Upper lobe of left lung (tissue), 6 donors: ENCODE results near the gene CARD19. TPM values are rescaled to one million over a fixed set of nuclear protein-coding genes. Genes with fewer than 3 reads are reported as not detected.
"Not testable (repeated sequence)": the region's sequence is repeated elsewhere in the genome, so short reads cannot be mapped to it uniquely, and the experiment has no call there.

Experiments used
- ATAC-seq, 2 donors: fragments of 200-7000 bp; cut with Tn5 transposase; one replicate each; pipeline ENCODE4 v1.9.1; 2022; ENCODE audit warnings: mild to moderate bottlenecking in 2 of 2, moderate library complexity in 2 of 2; ENCODE audit not compliant: low FRiP score in 2 of 2
- DNase-seq, 2 donors: peaks; one replicate each; pipeline ENCODE4 v3.0.0-alpha.2; 2019 to 2020
- H3K27ac ChIP-seq, 4 donors: fragments of 200-600 bp; sonication (generic); one replicate each; pipeline ENCODE4 v1.5.1; 2016 to 2019
- H3K27me3 ChIP-seq, 4 donors: fragments of 200-600 bp; sonication (generic); one replicate each; pipeline ENCODE4 v1.5.1; 2017 to 2019
- H3K36me3 ChIP-seq, 4 donors: fragments of 200-600 bp; sonication (generic); one replicate each; pipeline ENCODE4 v1.5.1; 2016 to 2019
- H3K4me1 ChIP-seq, 4 donors: fragments of 200-600 bp; sonication (generic); one replicate each; pipeline ENCODE4 v1.5.1; 2018 to 2019
- H3K4me3 ChIP-seq, 4 donors: fragments of 200-600 bp; sonication (generic); one replicate each; pipeline ENCODE4 v1.5.1; 2017 to 2019; ENCODE audit warnings: mild to moderate bottlenecking in 2 of 4, moderate library complexity in 1 of 4
- H3K9me3 ChIP-seq, 4 donors: fragments of 200-600 bp; sonication (generic); one replicate each; pipeline ENCODE4 v1.5.1; 2018 to 2019
- CTCF ChIP-seq, 6 experiments: fragments of 450-650 bp in 4 of 6; fragments of 200-600 bp in 2 of 6; sonication (generic) in 2 of 6; IDR thresholded peaks; one replicate each; pipeline ENCODE4 v1.5.1; 2016 to 2019; ENCODE audit warnings: antibody characterized with exemption in 6 of 6
- EP300 ChIP-seq, 4 donors: sonication (generic); formaldehyde crosslinking; IDR thresholded peaks; one replicate each; pipeline ENCODE4 v1.5.1; 2017; ENCODE audit warnings: antibody characterized with exemption in 4 of 4, control low read depth in 2 of 4
- POLR2A ChIP-seq, 4 donors: fragments of 450-650 bp; IDR thresholded peaks; one replicate each; pipeline ENCODE4 v1.5.1; 2016 to 2017; ENCODE audit warnings: antibody characterized with exemption in 4 of 4, mild to moderate bottlenecking in 2 of 4
- POLR2AphosphoS5 ChIP-seq, 2 donors: sonication (generic); formaldehyde crosslinking; IDR thresholded peaks; one replicate each; pipeline ENCODE4 v1.5.1; 2017; ENCODE audit warnings: antibody characterized with exemption in 2 of 2
- WGBS, 2 donors: methylation state at CpG; one replicate each; pipeline ENCODE4 v1.1.5; 2017 to 2018; 5-methylcytosine and 5-hydroxymethylcytosine counted together
- total RNA-seq, 6 donors: library from RNA; depleted of rRNA in 4 of 6; stranded (reverse); fragments of >200 nt in 4 of 6; gene quantifications; one replicate each; pipeline versions ENCODE4 v1.1.0 to v1.2.1, GENCODE V29; 2016 to 2021
- donor health status: DM: no; HTN: no; CAD: no; lungs with moderate emphysema.
- donor health status: DM: no; HTN: yes; CAD: no; lungs with severe emphysema.

The CARD19 gene
- total RNA-seq, 6 donors from 2014 or later: 34.7 to 92.3 (median 41.7) TPM

DNA sequence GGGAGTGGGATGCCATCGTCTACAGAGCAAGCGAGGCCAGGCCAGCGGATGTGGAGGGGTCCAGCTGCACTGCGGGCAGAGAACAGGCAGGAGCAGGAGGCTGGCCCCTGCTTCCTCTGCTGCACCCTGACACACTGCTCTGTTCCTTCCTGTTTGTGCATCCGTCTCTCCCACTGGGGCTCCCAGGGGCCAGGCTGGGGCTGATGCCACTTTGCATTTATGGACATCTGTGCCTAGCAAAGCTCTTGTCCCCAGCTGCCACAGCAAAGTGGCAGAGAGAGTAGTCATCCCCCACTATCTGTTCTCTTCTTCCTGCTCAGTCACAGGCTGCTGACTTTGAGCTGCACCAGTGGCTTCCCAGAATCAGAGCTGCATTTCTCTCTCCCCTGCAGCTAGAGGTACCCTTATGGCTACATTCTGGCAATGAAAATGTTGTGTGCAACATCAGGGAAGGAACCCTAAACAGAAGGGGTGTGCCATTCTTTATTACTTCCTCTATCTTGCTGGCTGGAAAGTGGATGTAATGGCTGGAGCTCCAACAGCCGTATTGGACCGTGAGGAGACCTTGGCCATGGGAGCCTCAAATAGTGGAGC, 42.3 kb downstream of the CARD19 start:
- peaks cover 10 to 24% (median 16%) of the 10 kb centered on the region in 4 donors for H3K4me1 ChIP-seq
- no peak overlapping the region for H3K27ac ChIP-seq
- H3K4me3 ChIP-seq: no peak overlapping the region
- H3K36me3 ChIP-seq: no peaks in the 10 kb centered on the region
- no peaks in the 10 kb centered on the region for H3K27me3 ChIP-seq
- ATAC-seq (no peak), DNase-seq (no peak)
- 64 to 79% methylated on average over 7 of the region's 7 CpGs for WGBS, 2 donors
- no peak for TF ChIP-seq POLR2A (IDR thresholded peaks at IDR 0.05)
- TF ChIP-seq POLR2AphosphoS5 (IDR thresholded peaks at IDR 0.05): no peak
- TF ChIP-seq EP300 (IDR thresholded peaks at IDR 0.05): no peak
- no peak for TF ChIP-seq CTCF (IDR thresholded peaks at IDR 0.05)
- peaks cover 0 to 3% (median 0%) of the 10 kb centered on the region in 4 donors for H3K9me3 ChIP-seq

GRCh38 chr9:93139365-93140182, 43.6 kb downstream of the CARD19 start:
- Histone ChIP-seq H3K27ac (no peak overlapping the region), H3K36me3 (no peaks in the 10 kb centered on the region), H3K4me3 (no peak overlapping the region), H3K27me3 (no peaks in the 10 kb centered on the region), H3K4me1 (peaks cover 19 to 28% (median 22%) of the 10 kb centered on the region in 4 donors), H3K9me3 (peaks cover 0 to 3% (median 0%) of the 10 kb centered on the region in 4 donors)
- TF ChIP-seq POLR2AphosphoS5 (IDR thresholded peaks at IDR 0.05): no peak
- TF ChIP-seq EP300 (IDR thresholded peaks at IDR 0.05): no peak
- TF ChIP-seq POLR2A (IDR thresholded peaks at IDR 0.05): no peak
- no peak for TF ChIP-seq CTCF (IDR thresholded peaks at IDR 0.05)
- no peak for ATAC-seq
- DNase-seq: no peak
- WGBS, 2 donors: 89 to 91% methylated on average over 12 to 14 of the region's 16 CpGs

GRCh38 chr9:93141771-93142483, 45.9 kb downstream of the CARD19 start:
- peak in 1 of 2 donors; percentile 27 for ATAC-seq
- 79 to 87% methylated on average over 4 to 8 of the region's 8 CpGs for WGBS, 2 donors
- no peak for DNase-seq
- no peaks in the 10 kb centered on the region for H3K27me3 ChIP-seq
- H3K4me3 ChIP-seq: no peak overlapping the region
- H3K9me3 ChIP-seq: peaks cover 0 to 3% (median 0%) of the 10 kb centered on the region in 4 donors
- no peaks in the 10 kb centered on the region for H3K36me3 ChIP-seq
- H3K27ac ChIP-seq: no peak overlapping the region
- H3K4me1 ChIP-seq: peaks cover 9 to 11% (median 11%) of the 10 kb centered on the region in 4 donors
- TF ChIP-seq EP300 (IDR thresholded peaks at IDR 0.05) (no peak), POLR2AphosphoS5 (IDR thresholded peaks at IDR 0.05) (no peak), CTCF (IDR thresholded peaks at IDR 0.05) (no peak), POLR2A (IDR thresholded peaks at IDR 0.05) (no peak)

- Histone ChIP-seq H3K4me3 (no peak overlapping the region), H3K4me1 (peaks cover 9 to 11% (median 11%) of the 10 kb centered on the region in 4 donors), H3K9me3 (peaks cover 0 to 4% (median 0%) of the 10 kb centered on the region in 4 donors), H3K27me3 (no peaks in the 10 kb centered on the region), H3K27ac (peak overlapping the region in 3 of 4 donors; percentile 5 to 52 (median 6)), H3K36me3 (no peaks in the 10 kb centered on the region)
- TF ChIP-seq EP300 (IDR thresholded peaks at IDR 0.05) (peak in 1 of 4 donors; percentile 46), POLR2AphosphoS5 (IDR thresholded peaks at IDR 0.05) (peak in 1 of 2 donors; percentile 46), POLR2A (IDR thresholded peaks at IDR 0.05) (no peak), CTCF (IDR thresholded peaks at IDR 0.05) (no peak)
- peak in 1 of 2 donors; percentile 55 for DNase-seq
- WGBS, 2 donors: 30 to 52% methylated on average over 5 to 14 of the region's 15 CpGs
- ATAC-seq: peak in 1 of 2 donors; percentile 34
Measured at GRCh38 chr9:93143830-93144530, 48.0 kb downstream of the CARD19 start.

DNA sequence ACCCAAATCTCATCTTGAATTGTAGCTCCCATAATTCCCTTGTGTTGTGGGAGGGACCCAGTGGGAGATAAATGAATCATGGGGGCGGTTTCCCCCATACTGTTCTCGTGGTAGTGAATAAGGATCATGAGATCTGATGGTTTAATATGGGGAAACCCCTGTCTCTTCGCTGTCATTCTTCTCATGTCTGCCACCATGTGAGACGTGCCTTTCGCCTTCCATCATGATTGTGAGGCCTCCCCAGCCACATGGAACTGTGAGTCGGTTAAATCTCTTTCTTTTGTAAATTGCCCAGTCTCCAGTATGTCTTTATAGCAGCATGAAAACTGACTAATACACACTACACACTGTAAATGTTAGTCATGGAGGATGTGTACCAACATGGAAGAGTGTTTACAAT, 50.7 kb downstream of the CARD19 start:
- not testable (repeated sequence) for H3K4me3 ChIP-seq, ATAC-seq, H3K27ac ChIP-seq, DNase-seq, H3K36me3 ChIP-seq, H3K9me3 ChIP-seq, H3K27me3 ChIP-seq
- H3K4me1 ChIP-seq: peaks cover 9 to 11% (median 11%) of the 10 kb centered on the region in 4 donors
- WGBS, 2 donors: 87 to 88% methylated on average over 6 of the region's 6 CpGs
